ENCODE data around the gene PLEKHG4B.
"Not testable (repeated sequence)": the region's sequence is repeated elsewhere in the genome, so short reads cannot be mapped to it uniquely, and the experiment has no call there.

PLEKHG4B gene

GRCh38 chr5:93221-93980 lies 1.4 kb downstream of the PLEKHG4B start:
- H3K4me3 ChIP-seq (replicated peaks; ENCODE audit: low read depth, low read length): no peak overlapping the region
- no peak for DNase-seq (ENCODE audit: low read depth)
- TF ChIP-seq CTCF (IDR thresholded peaks at IDR 0.05; ENCODE audit: low read length, missing control alignments): no peak

- no peak overlapping the region for H3K4me3 ChIP-seq (replicated peaks; ENCODE audit: low read depth, low read length)
- DNase-seq (ENCODE audit: low read depth): no peak
- no peak for TF ChIP-seq CTCF (IDR thresholded peaks at IDR 0.05; ENCODE audit: low read length, missing control alignments)
Measured at GRCh38 chr5:94113-94892, 2.3 kb downstream of the PLEKHG4B start.

GRCh38 chr5:95241-95980 lies 3.4 kb downstream of the PLEKHG4B start:
- no peak overlapping the region for H3K4me3 ChIP-seq (replicated peaks; ENCODE audit: low read depth, low read length)
- TF ChIP-seq CTCF (IDR thresholded peaks at IDR 0.05; ENCODE audit: low read length, missing control alignments): no peak
- no peak for DNase-seq (ENCODE audit: low read depth)

GRCh38 chr5:96976-97660 lies 5.2 kb downstream of the PLEKHG4B start:
- TF ChIP-seq CTCF (IDR thresholded peaks at IDR 0.05; ENCODE audit: low read length, missing control alignments): no peak
- H3K4me3 ChIP-seq (replicated peaks; ENCODE audit: low read depth, low read length): no peak overlapping the region
- no peak for DNase-seq (ENCODE audit: low read depth)

- TF ChIP-seq CTCF (IDR thresholded peaks at IDR 0.05; ENCODE audit: low read length, missing control alignments): no peak
- no peak for DNase-seq (ENCODE audit: low read depth)
- no peak overlapping the region for H3K4me3 ChIP-seq (replicated peaks; ENCODE audit: low read depth, low read length)
Measured at GRCh38 chr5:99815-100214, 7.8 kb downstream of the PLEKHG4B start.

GRCh38 chr5:102411-103043 lies 10.6 kb downstream of the PLEKHG4B start:
- TF ChIP-seq CTCF (IDR thresholded peaks at IDR 0.05; ENCODE audit: low read length, missing control alignments): no peak
- no peak for DNase-seq (ENCODE audit: low read depth)
- H3K4me3 ChIP-seq (replicated peaks; ENCODE audit: low read depth, low read length): no peak overlapping the region

GRCh38 chr5:104106-104505 lies 12.1 kb downstream of the PLEKHG4B start:
- DNase-seq (ENCODE audit: low read depth): peak; percentile 17
- not testable (repeated sequence) for H3K4me3 ChIP-seq (replicated peaks; ENCODE audit: low read depth, low read length)

All from fibroblast of pulmonary artery (primary cell).